Upper lobe of left lung (tissue), 6 donors: ENCODE results near the gene PDE12. TPM values are rescaled to one million over a fixed set of nuclear protein-coding genes. Genes with fewer than 3 reads are reported as not detected.

Experiments used
- ATAC-seq, 2 donors: fragments of 200-7000 bp; cut with Tn5 transposase; one replicate each; pipeline ENCODE4 v1.9.1; 2022; ENCODE audit warnings: mild to moderate bottlenecking in 2 of 2, moderate library complexity in 2 of 2; ENCODE audit not compliant: low FRiP score in 2 of 2
- DNase-seq, 2 donors: peaks; one replicate each; pipeline ENCODE4 v3.0.0-alpha.2; 2019 to 2020
- H3K27ac ChIP-seq, 4 donors: fragments of 200-600 bp; sonication (generic); one replicate each; pipeline ENCODE4 v1.5.1; 2016 to 2019
- H3K27me3 ChIP-seq, 4 donors: fragments of 200-600 bp; sonication (generic); one replicate each; pipeline ENCODE4 v1.5.1; 2017 to 2019
- H3K36me3 ChIP-seq, 4 donors: fragments of 200-600 bp; sonication (generic); one replicate each; pipeline ENCODE4 v1.5.1; 2016 to 2019
- H3K4me1 ChIP-seq, 4 donors: fragments of 200-600 bp; sonication (generic); one replicate each; pipeline ENCODE4 v1.5.1; 2018 to 2019
- H3K4me3 ChIP-seq, 4 donors: fragments of 200-600 bp; sonication (generic); one replicate each; pipeline ENCODE4 v1.5.1; 2017 to 2019; ENCODE audit warnings: mild to moderate bottlenecking in 2 of 4, moderate library complexity in 1 of 4
- H3K9me3 ChIP-seq, 4 donors: fragments of 200-600 bp; sonication (generic); one replicate each; pipeline ENCODE4 v1.5.1; 2018 to 2019
- CTCF ChIP-seq, 6 experiments: fragments of 450-650 bp in 4 of 6; fragments of 200-600 bp in 2 of 6; sonication (generic) in 2 of 6; IDR thresholded peaks; one replicate each; pipeline ENCODE4 v1.5.1; 2016 to 2019; ENCODE audit warnings: antibody characterized with exemption in 6 of 6
- EP300 ChIP-seq, 4 donors: sonication (generic); formaldehyde crosslinking; IDR thresholded peaks; one replicate each; pipeline ENCODE4 v1.5.1; 2017; ENCODE audit warnings: antibody characterized with exemption in 4 of 4, control low read depth in 2 of 4
- POLR2A ChIP-seq, 4 donors: fragments of 450-650 bp; IDR thresholded peaks; one replicate each; pipeline ENCODE4 v1.5.1; 2016 to 2017; ENCODE audit warnings: antibody characterized with exemption in 4 of 4, mild to moderate bottlenecking in 2 of 4
- POLR2AphosphoS5 ChIP-seq, 2 donors: sonication (generic); formaldehyde crosslinking; IDR thresholded peaks; one replicate each; pipeline ENCODE4 v1.5.1; 2017; ENCODE audit warnings: antibody characterized with exemption in 2 of 2
- WGBS, 2 donors: methylation state at CpG; one replicate each; pipeline ENCODE4 v1.1.5; 2017 to 2018; 5-methylcytosine and 5-hydroxymethylcytosine counted together
- total RNA-seq, 6 donors: library from RNA; depleted of rRNA in 4 of 6; stranded (reverse); fragments of >200 nt in 4 of 6; gene quantifications; one replicate each; pipeline versions ENCODE4 v1.1.0 to v1.2.1, GENCODE V29; 2016 to 2021
- donor health status: DM: no; HTN: no; CAD: no; lungs with moderate emphysema.
- donor health status: DM: no; HTN: yes; CAD: no; lungs with severe emphysema.

PDE12 gene
- total RNA-seq = 10 to 100 TPM in 5 of 6 donors, 1 to 10 TPM in 1; 9.0 to 32.2 (median 17.0) TPM

- DNase-seq (peak; percentile 89 to 93), ATAC-seq (peak; percentile 94 to 97)
- 0% methylated on average over 40 to 42 of the region's 54 CpGs for WGBS, 2 donors
- no peaks in the 10 kb centered on the region for H3K9me3 ChIP-seq
- no peaks in the 10 kb centered on the region for H3K27me3 ChIP-seq
- H3K36me3 ChIP-seq = peaks cover 0 to 18% (median 6%) of the 10 kb centered on the region in 4 donors
- peak within 1 kb of the TSS; percentile 86 to 95 (median 90) for H3K27ac ChIP-seq
- H3K4me3 ChIP-seq = peak within 1 kb of the TSS; percentile 65 to 92 (median 80)
- TF ChIP-seq POLR2AphosphoS5 (IDR thresholded peaks at IDR 0.05) (peak; percentile 74 to 83), EP300 (IDR thresholded peaks at IDR 0.05) (peak in 1 of 4 donors; percentile 43), CTCF (IDR thresholded peaks at IDR 0.05) (peak in 1 of 6 experiments; percentile 22), POLR2A (IDR thresholded peaks at IDR 0.05) (peak in 3 of 4 donors; percentile 46 to 95 (median 80))
- peaks cover 25 to 39% (median 32%) of the 10 kb centered on the region in 4 donors for H3K4me1 ChIP-seq
Measured at GRCh38 chr3:57555738-57556458, at the start of gene PDE12. PDE12 (plus strand) TSS chr3:57556274; CDS start chr3:57556380, 106 bp downstream.

GRCh38 chr3:57512166-57512565, 43.9 kb upstream of the PDE12 start:
- 52 to 77% methylated on average over 2 of the region's 2 CpGs for WGBS, 2 donors
- TF ChIP-seq POLR2A (IDR thresholded peaks at IDR 0.05) (no peak), EP300 (IDR thresholded peaks at IDR 0.05) (no peak), CTCF (IDR thresholded peaks at IDR 0.05) (no peak), POLR2AphosphoS5 (IDR thresholded peaks at IDR 0.05) (no peak)

GRCh38 chr3:57518276-57518915, 37.7 kb upstream of the PDE12 start:
- 59 to 68% methylated on average over 3 of the region's 3 CpGs for WGBS, 2 donors
- ATAC-seq = no peak

More at GRCh38 chr3:57512166-57512565, 43.9 kb upstream of the PDE12 start:
- DNase-seq (no peak), ATAC-seq (no peak)
- Histone ChIP-seq H3K27ac (no peak overlapping the region), H3K4me1 (no peaks in the 10 kb centered on the region), H3K27me3 (no peaks in the 10 kb centered on the region), H3K36me3 (no peaks in the 10 kb centered on the region), H3K4me3 (no peak overlapping the region), H3K9me3 (no peaks in the 10 kb centered on the region)

GRCh38 chr3:57530071-57530608, 25.9 kb upstream of the PDE12 start:
- Histone ChIP-seq H3K4me1 (no peaks in the 10 kb centered on the region), H3K27me3 (no peaks in the 10 kb centered on the region), H3K36me3 (no peaks in the 10 kb centered on the region), H3K9me3 (no peaks in the 10 kb centered on the region), H3K27ac (no peak overlapping the region), H3K4me3 (no peak overlapping the region)
- no peak for ATAC-seq
- no peak for DNase-seq
- TF ChIP-seq POLR2A (IDR thresholded peaks at IDR 0.05) = no peak
- no peak for TF ChIP-seq CTCF (IDR thresholded peaks at IDR 0.05)
- no peak for TF ChIP-seq POLR2AphosphoS5 (IDR thresholded peaks at IDR 0.05)
- TF ChIP-seq EP300 (IDR thresholded peaks at IDR 0.05) = no peak

More at GRCh38 chr3:57518276-57518915, 37.7 kb upstream of the PDE12 start:
- H3K27ac ChIP-seq = no peak overlapping the region
- DNase-seq = no peak
- no peaks in the 10 kb centered on the region for H3K36me3 ChIP-seq
- H3K27me3 ChIP-seq = no peaks in the 10 kb centered on the region
- TF ChIP-seq POLR2A (IDR thresholded peaks at IDR 0.05) (no peak), CTCF (IDR thresholded peaks at IDR 0.05) (no peak), POLR2AphosphoS5 (IDR thresholded peaks at IDR 0.05) (no peak), EP300 (IDR thresholded peaks at IDR 0.05) (no peak)
- H3K4me1 ChIP-seq = no peaks in the 10 kb centered on the region
- H3K4me3 ChIP-seq = no peak overlapping the region
- H3K9me3 ChIP-seq = no peaks in the 10 kb centered on the region
